Ecto neural progenitor cell (in vitro differentiated cells): ENCODE results near the gene GPBP1.
"Not testable (repeated sequence)": the region's sequence is repeated elsewhere in the genome, so short reads cannot be mapped to it uniquely, and the experiment has no call there.

Experiments used
- DNase-seq: peaks from one replicate; pipeline ENCODE4 v3.0.0-alpha.2; 2018; ENCODE audit warnings: low spot score

The GPBP1 gene

DNA sequence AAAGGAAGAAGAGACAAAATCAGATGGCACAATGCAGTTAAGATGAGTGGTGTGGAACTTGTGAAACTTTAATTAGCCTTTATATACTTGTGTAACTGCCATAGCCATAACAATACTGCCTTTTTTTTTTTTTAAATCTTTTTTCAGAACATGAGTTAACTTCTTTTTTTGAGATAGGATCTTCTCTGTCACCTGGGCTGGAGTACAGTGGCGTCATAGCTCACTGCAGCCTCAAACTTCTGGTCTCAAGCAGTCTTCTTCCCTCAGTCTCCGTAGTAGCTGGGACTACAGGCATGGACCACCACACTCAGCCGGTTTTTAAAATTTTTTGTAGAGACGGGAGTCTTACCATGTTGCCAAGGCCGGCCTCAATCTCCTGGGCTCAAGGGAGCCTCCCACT is 37.2 kb downstream of the GPBP1 start:
- no peak for DNase-seq

DNA sequence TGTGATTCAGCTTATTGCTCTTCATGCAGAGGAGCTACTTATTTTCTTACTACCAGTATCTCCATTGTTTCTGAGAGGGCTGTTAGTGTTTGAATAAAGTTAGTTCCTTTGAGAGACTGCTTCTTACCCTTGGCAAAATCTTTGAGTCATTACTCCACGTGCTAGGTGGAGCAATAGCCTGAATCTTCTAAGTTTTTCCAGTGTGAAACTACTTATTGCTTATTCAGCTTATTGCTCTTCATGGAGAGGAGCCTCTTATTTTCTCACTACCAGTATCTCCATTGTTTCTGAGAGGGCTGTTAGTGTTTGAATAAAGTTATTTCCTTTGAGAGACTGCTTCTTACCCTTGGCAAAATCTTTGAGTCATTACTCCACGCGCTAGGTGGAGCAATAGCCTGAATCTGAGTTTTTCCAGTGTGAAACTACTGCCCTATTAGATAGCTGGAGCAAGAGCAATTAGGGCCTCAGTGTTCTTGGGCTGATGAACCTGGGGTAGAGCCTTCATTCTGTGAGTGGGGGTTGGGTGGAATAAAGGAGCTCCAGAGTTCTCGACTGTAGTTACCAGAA is 41.9 kb downstream of the GPBP1 start:
- DNase-seq: no peak

DNA sequence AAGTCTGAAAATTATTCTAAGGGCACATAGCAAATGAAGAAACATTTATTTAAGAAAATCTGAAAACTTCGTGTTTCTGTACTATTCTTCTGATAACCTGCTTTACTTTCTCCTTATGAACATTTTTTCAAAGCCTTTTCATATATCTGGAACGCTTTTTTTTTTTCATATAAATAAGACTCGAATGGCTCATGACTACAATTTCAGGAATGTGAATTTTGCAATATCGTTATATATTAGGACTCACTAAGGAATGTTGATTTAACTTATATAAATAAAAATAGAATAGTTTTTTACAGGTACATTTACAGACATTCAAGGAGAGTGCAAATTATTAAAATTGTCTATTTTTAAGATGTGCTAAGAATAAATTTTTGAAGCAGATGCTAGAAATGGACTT is 42.9 kb downstream of the GPBP1 start:
- DNase-seq: no peak

DNA sequence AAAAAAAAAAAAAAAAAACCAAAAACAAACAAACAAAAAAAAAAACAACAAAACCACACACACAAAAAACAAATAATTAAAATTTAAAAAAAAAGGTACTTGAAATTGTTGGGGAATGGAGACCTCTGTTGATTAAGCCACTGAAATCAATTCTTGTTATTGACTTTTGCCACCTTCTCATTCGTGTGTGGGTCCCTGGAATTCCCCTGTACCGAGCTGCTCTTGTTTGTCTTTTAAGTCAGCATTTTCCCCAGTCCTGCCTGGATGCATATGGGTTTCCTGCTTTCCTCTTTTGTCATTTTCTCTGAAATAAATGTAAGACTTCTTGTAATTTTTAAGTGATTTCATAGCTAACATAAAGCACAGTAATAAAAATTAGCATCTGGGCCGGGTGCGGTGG is 45.5 kb downstream of the GPBP1 start:
- no peak for DNase-seq

DNA sequence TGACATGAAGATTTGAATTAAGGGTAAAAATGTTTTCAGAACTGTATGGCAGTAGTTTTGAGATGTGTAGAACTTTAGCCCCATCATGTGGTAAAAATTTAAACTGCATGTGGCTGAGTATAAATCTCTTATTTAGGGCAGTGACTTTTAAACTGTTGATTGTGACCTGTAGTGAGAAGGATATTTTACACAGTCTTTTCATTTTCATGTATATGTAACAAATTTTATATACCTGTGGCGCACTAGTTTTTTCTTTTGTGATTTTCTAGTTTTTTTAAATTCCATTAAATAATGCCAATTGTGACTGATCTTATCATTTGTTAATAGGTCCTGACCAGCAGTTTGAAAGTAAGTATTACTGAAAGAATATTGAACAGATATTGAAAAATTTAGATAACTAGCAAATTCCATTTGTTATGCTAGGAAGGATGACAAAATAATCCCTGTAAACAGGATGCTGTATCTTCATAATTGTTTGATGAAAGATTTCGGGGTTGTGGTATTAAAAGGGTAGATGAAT is 47.2 kb downstream of the GPBP1 start:
- DNase-seq: no peak

DNA sequence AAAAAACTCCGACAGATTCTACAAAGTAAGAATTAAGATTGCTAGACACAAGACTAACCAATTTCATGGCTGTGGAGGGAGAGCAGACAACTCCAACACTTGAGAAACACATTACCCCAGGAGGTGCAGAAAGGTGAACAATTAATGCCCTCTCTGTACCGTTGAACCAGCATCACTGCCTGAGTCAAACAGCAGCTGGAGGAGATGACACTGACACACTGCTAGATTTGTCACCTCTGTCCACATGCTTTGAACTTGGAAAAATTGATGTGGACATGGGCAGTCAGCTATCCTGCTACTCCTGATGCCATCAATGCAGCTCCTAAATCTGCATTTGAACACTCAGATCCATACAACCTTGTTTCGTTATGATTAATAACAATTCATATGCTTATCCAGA is 51.7 kb downstream of the GPBP1 start:
- no peak for DNase-seq

DNA sequence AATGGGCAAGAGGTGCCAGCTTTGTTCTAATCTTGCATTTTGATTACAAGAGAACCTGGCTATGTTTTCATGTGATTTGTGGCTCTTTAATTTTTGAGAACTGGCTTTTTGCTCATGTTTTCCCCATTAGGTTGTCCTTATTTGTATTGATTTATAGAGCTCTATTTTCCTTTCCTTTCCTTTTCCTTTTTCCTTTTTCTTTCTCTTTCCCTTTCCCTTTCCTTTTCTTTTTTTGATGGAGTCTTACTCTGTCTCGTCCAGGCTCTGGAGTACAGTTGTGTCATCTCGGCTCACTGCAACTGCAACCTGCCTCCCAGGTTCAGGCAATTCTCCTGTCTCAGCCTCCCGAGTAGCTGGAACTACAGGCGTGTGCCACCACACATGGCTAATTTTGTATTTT is 55.5 kb downstream of the GPBP1 start:
- no peak for DNase-seq

DNA sequence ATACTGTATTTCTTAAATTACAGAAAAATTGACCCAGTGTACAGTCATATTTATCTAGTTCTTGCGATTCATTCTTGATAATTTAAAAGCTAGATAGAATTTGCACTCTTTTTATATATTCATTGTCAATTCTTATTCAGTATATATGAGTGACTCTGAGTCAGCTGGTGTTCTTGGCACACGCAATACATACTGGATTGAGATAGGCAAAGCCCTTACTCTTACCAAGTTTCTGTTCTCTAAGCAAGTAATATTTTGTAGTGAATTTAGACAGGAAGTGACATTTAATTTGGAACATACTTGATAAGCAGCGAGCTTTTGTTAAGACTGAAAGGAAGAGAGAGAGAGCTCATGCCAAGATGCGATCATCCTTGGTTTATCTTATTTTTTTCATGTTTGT is 57.7 kb downstream of the GPBP1 start:
- DNase-seq: no peak

DNA sequence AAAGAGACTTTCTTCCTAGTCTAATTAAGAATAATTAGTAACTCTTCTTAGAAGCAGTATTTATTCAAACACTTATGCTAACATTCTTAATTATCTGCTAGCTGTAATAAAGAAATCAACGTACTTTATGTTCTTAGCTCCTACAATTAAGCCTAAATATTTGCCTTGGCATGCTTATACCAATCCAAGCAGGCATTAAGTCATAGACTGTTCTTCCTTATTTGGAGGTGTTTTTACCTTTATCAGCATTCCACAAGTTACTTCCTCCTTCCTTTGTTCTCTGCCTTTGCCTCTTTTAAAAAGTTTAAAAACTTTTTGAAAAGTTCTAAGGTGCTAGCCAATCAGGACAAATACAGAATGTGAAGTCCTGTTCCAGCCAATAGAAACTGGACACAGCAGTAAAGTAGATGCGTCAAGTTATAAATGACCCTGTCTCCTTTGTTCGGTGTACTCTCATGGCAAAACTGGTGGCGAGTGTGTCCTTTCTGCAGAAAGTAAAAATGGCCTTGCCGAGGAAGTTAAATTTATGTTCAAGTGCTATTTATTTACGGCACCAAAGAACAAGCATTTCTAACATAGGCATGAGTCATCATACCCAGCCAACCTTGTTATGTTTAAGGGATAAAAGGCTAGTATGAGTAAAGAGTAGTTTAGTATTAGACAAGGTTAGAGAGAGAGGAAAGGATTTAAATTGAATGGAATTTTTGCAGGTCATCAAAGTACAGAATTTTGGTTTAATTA is 58.6 kb downstream of the GPBP1 start:
- DNase-seq: no peak

DNA sequence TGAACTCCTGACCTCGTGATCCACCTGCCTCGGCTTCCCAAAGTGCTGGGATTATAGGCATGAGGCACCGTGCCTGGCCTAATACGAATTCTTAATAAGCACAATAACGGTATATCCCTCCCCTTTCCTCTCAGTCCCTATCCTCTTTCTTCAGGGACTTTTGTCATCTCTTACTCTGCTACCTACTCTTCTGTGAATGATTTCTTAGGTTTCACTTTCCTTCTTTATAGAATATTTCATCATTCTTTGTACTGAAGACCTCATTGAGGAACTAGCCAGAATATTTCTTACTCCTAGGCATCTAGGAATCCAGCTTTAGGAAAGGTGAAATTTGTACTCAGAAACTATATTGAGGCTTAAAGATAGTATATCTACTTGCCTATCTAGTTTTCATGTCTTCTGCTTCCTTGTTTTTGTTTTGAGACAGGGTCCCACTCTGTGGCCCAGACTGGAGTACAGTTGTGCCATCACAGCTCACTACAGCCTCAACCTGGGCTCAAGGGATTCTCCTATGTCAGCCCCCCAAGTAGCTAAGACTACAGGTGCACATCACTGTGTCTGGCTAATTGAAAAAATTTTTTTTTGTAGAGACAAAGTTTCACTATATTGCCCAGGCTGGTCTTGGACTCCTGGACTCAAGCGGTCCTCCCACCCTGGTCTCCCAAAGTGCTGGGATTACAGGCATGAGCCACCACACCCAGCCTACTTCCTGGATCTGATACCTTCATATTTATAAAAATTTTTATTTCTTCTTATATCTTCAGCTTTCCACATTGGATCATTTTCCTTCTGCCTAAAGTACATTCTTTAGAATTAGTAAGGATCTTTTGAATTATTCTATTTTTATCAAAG is 69.7 kb downstream of the GPBP1 start:
- no peak for DNase-seq

DNA sequence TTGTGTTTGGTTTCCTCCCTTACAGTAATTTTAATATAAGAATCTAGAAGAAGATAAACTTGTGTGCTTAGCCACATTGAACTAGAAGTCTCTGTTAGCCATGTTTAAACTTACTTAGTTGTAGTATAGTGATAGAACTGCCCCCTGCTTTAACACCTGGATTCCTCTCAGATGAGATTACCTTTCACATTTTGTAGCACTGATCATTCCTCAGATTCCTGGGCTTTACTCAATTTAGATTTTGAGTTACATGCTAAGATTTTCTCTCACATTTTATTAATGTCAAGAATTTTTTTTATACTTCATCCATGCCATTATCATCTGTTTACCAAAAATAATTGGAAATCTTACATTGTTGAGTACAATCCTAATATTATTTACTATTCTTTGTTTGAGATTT is 70.5 kb downstream of the GPBP1 start:
- DNase-seq: no peak

DNA sequence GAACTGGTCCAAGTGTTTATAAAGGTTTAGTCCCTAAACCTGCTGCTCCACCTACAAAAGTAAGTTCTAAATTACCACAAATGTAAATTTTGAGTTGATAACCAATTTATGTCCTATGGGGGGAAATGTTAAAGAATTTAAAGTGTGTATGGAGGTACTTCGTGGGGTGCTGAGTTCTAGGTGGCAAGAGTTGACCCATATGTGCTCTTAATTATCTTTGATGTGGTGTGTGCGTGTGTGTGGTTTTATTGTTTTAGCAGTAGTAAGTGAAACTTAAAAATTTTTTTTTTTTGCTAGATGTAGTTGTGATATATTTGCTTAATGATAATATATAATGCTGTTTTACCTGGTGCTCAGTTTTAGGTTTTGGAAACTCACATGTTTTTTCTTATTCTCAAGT is 72.6 kb downstream of the GPBP1 start:
- DNase-seq: no peak

DNA sequence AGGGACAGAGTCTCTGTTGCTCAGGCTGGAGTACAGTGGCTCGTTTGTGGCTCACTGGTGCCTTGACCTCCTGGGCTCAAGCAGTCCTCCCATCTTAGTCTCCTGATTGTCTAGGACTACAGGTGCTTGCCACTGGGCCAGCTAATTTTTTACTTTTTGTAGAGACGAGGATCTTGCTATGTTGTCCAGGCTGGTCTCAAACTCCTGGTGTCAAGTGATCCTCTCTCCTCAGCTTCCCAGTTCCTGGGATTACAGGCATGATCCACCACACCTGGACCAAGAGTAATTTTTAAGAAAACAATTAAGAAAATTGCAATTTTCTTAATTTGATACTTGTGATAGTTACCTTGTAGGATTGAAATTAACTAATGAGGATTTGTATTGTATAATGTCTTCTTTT is 73.9 kb downstream of the GPBP1 start:
- no peak for DNase-seq

DNA sequence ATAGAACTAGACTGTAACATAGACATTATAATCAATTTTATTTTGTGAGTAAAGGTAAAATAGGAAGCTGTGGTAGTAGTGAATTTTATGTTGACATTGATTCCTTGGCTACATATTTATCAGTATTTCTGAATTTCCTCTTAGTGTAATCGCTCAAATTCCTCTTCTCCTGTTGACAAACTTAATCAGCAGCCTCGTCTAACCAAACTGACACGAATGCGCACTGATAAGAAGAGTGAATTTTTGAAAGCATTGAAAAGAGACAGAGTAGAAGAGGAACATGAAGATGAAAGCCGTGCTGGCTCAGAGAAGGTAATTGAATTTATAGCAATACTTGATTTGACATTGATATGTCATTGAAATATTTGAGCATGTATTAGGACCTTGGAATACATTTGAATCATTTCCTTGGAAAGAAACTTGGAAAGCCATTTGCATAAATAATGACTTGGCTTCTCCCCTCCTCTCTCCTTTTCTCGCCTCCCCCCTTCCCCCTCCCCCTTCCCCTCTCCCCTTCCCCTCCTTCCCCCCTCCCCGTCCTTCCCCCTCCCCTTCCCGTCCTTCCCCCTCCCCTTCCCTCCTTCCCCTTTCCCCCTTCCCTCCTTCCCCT is 75.5 kb downstream of the GPBP1 start:
- DNase-seq: no peak

DNA sequence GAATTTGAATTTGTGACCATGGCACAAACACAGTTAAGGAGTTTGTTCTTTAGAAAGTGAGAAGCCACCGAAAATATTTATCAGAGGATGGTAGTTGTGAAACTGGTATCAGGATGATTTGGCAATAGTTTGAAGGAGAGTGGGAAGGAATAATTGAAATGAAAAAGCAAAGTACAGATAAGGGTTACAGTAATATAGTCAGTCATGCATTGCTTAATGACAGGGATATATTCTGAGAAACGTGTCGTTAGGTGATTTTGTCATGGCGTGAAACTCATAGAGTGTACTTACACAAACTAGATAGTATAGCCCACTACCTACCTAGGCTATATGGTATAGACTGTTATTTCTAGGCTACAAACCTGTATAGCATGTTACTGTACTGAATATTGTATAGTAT is 84.2 kb downstream of the GPBP1 start:
- no peak for DNase-seq

DNA sequence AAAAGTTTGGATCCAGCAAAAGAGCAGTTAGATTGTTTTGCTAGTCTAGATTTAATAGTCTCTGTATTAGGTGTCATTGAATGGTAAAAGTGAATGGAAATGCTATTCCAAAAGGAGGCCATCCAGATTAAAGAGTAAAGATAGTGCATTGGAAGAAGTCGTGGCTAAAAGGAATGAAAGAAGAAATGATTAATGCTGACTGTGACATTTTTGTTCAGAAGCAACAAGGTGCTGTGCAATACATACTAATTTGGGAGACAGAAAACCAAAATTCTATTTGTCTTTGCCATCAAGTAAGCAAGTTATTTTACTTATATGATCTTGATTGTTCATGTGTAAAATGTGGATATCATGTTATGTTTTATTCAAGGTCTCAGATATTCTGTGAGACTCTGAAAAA is 85.1 kb downstream of the GPBP1 start:
- DNase-seq: no peak

DNA sequence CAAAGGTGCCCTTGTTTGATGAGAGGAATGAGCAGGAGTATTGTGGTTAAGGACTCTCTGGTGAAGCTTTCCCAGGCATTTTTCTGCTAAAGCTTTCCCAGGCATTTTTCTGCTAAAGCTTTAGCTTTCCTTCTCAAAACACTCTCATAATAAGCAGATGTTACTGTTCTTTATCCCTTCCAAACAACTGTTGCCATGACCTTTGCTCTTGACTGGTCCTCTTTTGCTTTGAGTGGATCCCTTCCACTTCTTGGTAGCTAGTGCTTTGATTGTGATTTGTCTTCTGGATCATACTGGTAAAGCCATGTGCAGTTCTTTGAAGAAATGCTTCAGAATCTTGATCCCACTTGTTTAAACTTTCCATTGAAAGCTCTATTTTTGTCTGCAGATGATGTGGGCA is 85.8 kb downstream of the GPBP1 start:
- no peak for DNase-seq

DNA sequence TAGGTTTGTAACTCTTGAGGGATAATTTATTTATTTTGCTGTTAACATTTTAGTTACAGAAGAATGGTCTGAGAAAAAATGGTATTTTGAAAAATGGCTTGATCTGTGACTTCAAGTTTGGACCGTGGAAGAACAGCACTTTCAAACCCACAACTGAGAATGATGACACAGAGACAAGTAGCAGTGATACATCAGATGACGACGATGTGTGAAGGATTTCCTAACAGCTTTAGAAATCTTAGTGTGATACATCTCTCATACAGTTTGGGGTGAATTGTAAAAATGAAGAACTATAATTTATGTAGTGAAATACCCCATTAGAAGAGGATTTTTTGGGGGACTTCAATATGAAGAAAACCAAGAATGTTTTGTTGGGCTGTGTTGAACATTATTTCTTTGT is 88.7 kb downstream of the GPBP1 start:
- no peak for DNase-seq

DNA sequence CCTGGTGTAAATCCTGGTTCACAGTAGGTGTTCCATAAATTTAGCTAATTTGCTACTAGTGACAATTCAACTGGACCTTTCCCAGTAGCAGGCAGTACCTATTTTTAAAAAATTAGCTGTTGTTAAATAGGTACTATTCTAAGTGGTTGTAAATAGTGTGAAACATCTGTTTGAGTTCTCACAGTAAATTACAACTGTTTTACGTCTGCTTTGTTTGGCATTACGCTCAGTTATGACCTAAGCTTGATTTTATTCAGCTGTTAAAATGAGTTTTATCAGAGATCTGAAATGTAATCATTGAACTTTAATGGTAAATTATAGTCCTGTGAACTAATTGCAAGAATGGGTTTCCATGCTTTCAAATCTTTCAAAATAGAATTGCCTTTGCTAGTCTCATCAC is 93.9 kb downstream of the GPBP1 start:
- no peak for DNase-seq

DNA sequence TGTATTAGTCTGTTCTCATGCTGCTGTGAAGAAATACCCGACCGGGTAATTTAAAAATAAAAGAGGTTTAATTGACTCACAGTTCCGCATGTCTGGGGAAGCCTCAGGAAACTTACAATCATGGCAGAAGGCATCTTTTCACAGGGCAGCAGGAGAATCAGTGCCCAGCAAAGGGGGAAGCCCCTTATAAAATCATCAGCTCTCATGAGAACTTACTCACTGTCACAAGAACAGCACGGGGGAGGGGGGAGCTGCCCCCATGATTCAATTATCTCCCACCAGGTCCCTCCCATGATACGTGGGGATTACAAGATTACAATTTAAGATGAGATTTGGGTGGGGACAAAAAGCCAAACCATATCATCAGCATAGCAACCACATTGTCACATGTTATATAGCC is 102.5 kb downstream of the GPBP1 start:
- no peak for DNase-seq

DNA sequence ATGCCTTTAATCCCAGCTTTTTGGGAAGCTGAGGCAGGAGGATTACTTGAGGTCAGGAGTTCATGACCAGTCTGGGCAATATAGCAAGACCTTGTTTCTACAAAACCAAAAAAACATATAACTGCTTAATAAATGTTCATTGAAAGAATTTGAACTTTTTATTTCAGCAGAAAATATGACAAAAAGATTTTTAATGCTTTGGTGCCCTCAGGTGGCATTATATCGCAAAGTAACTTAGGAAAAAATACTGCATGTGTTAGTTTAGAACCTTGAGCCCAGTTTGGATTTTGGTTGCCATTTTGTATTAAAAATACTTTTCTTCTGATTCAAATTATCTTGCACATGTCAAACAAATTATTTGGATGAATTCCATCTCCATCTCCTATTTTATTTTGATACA is 103.2 kb downstream of the GPBP1 start:
- DNase-seq: no peak

DNA sequence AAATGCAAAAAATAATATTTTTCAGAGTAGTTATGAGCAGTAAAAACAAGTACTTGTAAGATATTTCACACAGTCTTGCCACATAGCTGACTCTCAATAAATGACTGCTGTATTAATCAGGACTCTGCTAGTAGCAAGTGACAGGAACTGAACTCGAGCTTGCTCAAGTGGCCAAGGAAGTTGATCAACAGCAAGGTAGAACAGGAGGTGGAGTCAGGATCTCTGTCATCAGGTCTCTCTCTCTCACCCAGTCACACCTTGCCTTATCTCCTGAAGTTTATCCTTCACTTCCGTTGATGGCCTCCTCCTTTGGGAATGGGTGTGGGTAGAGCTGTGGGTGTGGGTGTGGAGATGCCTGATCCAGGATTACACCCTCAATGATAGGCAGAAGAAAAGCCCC is 107.0 kb downstream of the GPBP1 start:
- no peak for DNase-seq

DNA sequence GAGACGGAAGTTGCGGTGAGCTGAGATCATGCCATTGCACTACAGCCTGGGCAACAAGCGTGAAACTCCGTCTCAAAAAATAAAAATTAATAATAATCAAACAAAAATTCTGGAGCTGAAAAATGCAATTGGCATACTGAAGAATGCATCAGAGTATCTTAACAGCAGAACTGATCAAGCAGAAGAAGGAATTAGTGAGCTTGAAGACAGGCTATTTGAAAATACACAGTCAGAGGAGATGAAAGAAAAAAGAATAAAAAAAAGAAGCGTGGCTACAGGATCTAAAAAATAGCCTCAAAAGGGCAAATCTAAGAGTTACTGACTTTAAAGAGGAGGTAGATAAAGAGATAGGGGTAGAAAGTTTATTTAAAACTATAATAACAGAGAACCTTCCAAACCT is 111.2 kb downstream of the GPBP1 start:
- not testable (repeated sequence) for DNase-seq
